ENCODE measurements around the gene RGS7BP.

GRCh38 chr5:64513492-64513891 lies 7.7 kb downstream of the RGS7BP start:
- TF ChIP-seq ZNF274 (IDR thresholded peaks at IDR 0.05; ENCODE audit: low read depth, low read length) (no peak), YY1 (IDR thresholded peaks at IDR 0.05; ENCODE audit: insufficient read depth, insufficient read length) (no peak)
